ENCODE data around the gene ANKRD40.

- TF ChIP-seq EZH2 (IDR thresholded peaks at IDR 0.05; ENCODE audit: borderline replicate concordance, insufficient read depth, low read depth, low read length, poor library complexity, severe bottlenecking) (no peak), CTCF (IDR thresholded peaks at IDR 0.05) (no peak)
Observed at GRCh38 chr17:50739098-50739497, 31.4 kb upstream of the ANKRD40 start.

All from B cell (primary cell).